Measurements from ENCODE around the gene TXNRD1.
A peak's percentile ranks its signal among the peaks of the same experiment; 100 is the strongest.

DNA sequence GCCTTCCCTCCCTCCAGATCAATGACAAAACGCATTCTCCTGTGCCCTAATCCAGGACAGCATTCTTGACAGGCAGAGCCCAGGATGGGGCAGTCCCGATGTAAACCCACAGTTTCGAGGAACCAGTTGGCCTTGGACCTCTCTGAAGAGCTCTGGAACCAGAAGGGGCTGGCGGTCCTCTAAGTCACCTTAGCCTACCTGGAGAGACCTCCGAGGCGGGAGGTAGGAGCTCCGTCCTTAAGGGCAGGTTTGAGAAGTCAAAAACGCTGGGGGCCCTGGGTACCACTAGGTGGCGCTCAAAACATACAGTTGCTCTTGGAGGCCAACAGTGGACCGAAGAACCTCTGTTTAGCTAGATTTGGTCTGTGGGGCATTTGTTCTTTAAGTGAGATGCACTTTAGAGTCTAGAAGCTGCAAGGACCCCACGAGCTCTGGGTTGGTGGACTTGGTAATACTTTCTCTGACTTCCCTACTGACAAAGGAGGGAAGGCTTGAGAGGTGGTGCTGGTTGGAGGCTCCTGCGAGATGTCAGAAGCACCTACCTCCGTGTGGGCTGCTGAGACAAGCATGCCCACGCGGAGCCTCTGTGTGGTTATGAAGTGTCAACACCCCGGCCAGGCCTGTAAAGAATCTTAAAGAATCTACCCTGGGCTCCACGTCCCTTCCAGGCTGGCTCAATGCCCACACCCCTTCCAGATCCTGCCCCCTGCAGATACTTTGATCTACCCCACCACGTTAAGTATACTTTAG, 166.3 kb downstream of the TXNRD1 start:
- TF ChIP-seq, protein P1, sequence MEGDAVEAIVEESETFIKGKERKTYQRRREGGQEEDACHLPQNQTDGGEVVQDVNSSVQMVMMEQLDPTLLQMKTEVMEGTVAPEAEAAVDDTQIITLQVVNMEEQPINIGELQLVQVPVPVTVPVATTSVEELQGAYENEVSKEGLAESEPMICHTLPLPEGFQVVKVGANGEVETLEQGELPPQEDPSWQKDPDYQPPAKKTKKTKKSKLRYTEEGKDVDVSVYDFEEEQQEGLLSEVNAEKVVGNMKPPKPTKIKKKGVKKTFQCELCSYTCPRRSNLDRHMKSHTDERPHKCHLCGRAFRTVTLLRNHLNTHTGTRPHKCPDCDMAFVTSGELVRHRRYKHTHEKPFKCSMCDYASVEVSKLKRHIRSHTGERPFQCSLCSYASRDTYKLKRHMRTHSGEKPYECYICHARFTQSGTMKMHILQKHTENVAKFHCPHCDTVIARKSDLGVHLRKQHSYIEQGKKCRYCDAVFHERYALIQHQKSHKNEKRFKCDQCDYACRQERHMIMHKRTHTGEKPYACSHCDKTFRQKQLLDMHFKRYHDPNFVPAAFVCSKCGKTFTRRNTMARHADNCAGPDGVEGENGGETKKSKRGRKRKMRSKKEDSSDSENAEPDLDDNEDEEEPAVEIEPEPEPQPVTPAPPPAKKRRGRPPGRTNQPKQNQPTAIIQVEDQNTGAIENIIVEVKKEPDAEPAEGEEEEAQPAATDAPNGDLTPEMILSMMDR (IDR thresholded peaks at IDR 0.05; ENCODE audit: low read depth, low read length), result peak; percentile 94
- no peak for TF ChIP-seq EZH2phosphoT487 (IDR thresholded peaks at IDR 0.05; ENCODE audit: low read depth)

Measured in OCI-LY3 (cell line).